MG63 (cell line): ENCODE data around the gene MRO. TPM values are rescaled to one million over a fixed set of nuclear protein-coding genes. Genes with fewer than 3 reads are reported as not detected.
"Not testable (repeated sequence)": the region's sequence is repeated elsewhere in the genome, so short reads cannot be mapped to it uniquely, and the experiment has no call there.

Experiments used
- DNase-seq: peaks from one replicate; pipeline ENCODE4 v3.0.0-alpha.2; 2020
- H3K27me3 ChIP-seq: fragments of 250-450 bp; sonication (Bioruptor Pico); 2 replicates; pipeline ENCODE4 v1.5.1; 2020; ENCODE audit warnings: mild to moderate bottlenecking, moderate library complexity
- H3K36me3 ChIP-seq: fragments of 250-450 bp; sonication (Bioruptor Pico); 2 replicates; pipeline ENCODE4 v1.5.1; 2020; ENCODE audit warnings: mild to moderate bottlenecking, moderate library complexity
- H3K4me3 ChIP-seq: fragments of 250-450 bp; sonication (Bioruptor Pico); 2 replicates; pipeline ENCODE4 v1.5.1; 2020; ENCODE audit warnings: mild to moderate bottlenecking, moderate library complexity
- H3K9me3 ChIP-seq: fragments of 250-450 bp; sonication (Bioruptor Pico); 2 replicates; pipeline ENCODE4 v1.5.1; 2020; ENCODE audit warnings: mild to moderate bottlenecking, moderate library complexity
- total RNA-seq: library from RNA; depleted of rRNA; stranded (reverse); fragments of >200 nt; shearing (Covaris generic); gene quantifications from 2 replicates; pipeline ENCODE4 v1.2.3, GENCODE V29; 2014; ENCODE audit warnings: low replicate concordance; rRNA removed

The MRO gene
- 0.07 TPM in 1 of 2 replicates, not detected in the other for total RNA-seq

GRCh38 chr18:50819728-50820378 is at the start of gene MRO:
TSS of gene MRO (minus strand) at chr18:50820016. CDS start at chr18:50809400, 10,616 bp downstream.
- no peaks in the 10 kb centered on the region for H3K36me3 ChIP-seq
- peak within 1 kb of the TSS; percentile 16 for H3K4me3 ChIP-seq
- peak; percentile 55 for DNase-seq
- no peaks in the 10 kb centered on the region for H3K9me3 ChIP-seq
- no peaks in the 10 kb centered on the region for H3K27me3 ChIP-seq

DNA sequence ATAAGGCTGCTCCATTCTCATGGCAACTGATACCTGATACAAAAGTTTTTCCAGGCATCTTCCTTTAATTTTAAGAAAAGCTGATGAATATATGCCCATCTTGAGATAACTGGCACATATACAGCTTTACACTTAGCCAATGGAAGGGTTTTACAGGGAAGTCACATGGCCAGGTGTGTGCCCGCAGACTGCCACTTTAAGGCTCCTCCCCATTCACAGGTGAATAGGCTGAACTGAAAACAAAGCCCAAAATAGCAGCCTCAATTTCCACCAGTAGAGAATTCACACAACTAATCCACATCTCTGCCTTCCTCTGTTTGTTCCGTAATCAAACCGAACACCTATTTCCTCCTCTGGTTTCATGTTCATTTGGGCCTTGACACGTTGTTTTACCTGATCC is 49.3 kb upstream of the MRO start:
- no peaks in the 10 kb centered on the region for H3K36me3 ChIP-seq
- H3K27me3 ChIP-seq, result no peaks in the 10 kb centered on the region
- H3K9me3 ChIP-seq, result no peaks in the 10 kb centered on the region
- H3K4me3 ChIP-seq, result no peak overlapping the region
- DNase-seq, result no peak

GRCh38 chr18:50866765-50867164 is 46.9 kb upstream of the MRO start:
- Histone ChIP-seq H3K9me3 (no peaks in the 10 kb centered on the region), H3K27me3 (no peaks in the 10 kb centered on the region), H3K4me3 (no peak overlapping the region), H3K36me3 (no peaks in the 10 kb centered on the region)
- DNase-seq, result no peak

DNA sequence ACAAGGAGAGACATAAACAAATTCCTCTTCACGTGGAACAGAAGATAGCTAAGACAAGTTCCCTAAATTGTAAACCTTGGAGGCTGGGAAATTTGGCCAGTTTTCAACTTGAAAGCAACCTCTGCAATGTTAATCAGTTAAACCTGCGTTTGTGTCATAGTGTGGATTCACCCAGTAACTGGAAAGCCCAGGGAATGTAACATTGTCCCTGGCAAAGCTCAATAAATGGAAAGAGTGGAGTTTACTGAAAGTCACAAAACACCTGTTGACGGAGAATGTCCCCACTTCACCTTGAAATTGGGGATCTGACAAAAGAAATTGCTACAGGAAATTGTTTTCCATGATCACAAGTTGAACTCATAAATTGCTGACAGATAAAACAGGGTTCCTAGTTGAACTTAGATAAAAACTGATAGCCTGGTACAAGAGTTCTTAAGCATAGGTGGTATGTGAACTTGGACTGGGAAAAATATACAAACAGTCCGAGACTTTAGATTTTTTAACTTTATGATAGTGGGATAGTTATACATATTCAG is 44.1 kb upstream of the MRO start:
- Histone ChIP-seq H3K4me3 (no peak overlapping the region), H3K9me3 (no peaks in the 10 kb centered on the region), H3K36me3 (no peaks in the 10 kb centered on the region), H3K27me3 (no peaks in the 10 kb centered on the region)
- DNase-seq, result no peak

DNA sequence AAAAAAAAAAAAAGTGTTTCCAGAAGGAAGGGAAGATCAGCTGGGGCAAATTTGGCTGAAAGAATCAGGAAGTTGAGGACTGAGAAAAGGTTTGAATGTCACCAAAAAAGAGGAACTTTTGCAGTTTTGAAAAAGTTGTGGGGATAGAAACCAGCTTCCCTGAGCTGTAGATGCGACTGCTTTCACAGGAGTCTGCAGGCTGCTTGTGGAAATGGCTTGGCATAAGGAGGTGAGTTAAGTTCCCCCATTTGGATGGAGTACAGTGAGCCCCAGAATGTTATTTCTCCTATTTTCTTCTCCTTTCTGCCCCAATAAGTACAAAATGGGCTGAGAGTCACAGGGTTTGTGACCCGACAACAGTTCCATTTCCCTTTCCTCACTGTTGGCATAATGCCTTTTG is 42.6 kb upstream of the MRO start:
- Histone ChIP-seq H3K4me3 (no peak overlapping the region), H3K9me3 (no peaks in the 10 kb centered on the region), H3K27me3 (no peaks in the 10 kb centered on the region), H3K36me3 (no peaks in the 10 kb centered on the region)
- no peak for DNase-seq

DNA sequence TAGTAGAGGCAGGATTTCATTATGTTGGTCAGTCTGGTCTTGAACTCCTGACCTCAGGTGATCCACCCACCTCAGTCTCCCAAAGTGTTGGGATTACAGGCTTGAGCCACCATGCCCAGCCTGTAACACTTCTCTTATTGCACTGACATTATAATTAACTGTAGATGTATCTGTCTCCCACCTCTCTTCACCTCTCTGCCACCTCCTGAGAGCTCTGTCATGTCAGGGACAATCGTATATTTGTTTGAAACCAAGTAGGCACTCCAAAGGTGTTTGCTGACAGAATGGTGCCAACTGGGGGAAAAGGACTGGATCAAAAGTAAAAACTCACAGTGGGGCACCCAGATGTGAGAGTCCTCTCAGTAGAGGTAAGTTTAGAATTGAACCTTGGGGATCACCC is 41.8 kb upstream of the MRO start:
- DNase-seq, result no peak
- Histone ChIP-seq H3K27me3 (no peaks in the 10 kb centered on the region), H3K9me3 (no peaks in the 10 kb centered on the region), H3K4me3 (no peak overlapping the region), H3K36me3 (no peaks in the 10 kb centered on the region)

- H3K36me3 ChIP-seq, result no peaks in the 10 kb centered on the region
- H3K9me3 ChIP-seq, result no peaks in the 10 kb centered on the region
- no peak for DNase-seq
- no peaks in the 10 kb centered on the region for H3K27me3 ChIP-seq
- H3K4me3 ChIP-seq, result no peak overlapping the region
Observed at GRCh38 chr18:50859793-50860555, 40.2 kb upstream of the MRO start.

DNA sequence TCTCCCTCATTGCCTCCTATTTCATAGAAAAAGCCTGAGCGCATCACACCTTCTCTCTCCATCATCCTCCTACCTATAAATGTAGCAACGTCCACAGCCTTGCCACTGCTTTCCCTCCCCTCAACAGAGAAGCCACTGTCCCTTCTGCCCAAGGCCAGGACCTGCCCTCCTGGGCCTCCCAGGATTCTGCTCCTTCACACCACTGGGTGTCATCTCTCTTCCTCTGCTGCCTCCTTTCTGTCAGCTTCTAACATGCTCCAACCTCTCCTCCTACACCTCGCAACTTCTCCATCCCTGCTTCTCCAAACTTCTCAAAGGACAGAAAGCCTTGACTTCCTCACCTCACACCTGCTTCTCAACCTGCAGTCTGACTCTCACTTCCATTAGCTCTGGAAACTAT is 37.9 kb upstream of the MRO start:
- H3K9me3 ChIP-seq, result no peaks in the 10 kb centered on the region
- no peak overlapping the region for H3K4me3 ChIP-seq
- DNase-seq, result no peak
- H3K36me3 ChIP-seq, result no peaks in the 10 kb centered on the region
- no peaks in the 10 kb centered on the region for H3K27me3 ChIP-seq

GRCh38 chr18:50857166-50857565 is 37.4 kb upstream of the MRO start:
- DNase-seq, result peak; percentile 78
- not testable (repeated sequence) for H3K36me3 ChIP-seq, H3K27me3 ChIP-seq, H3K9me3 ChIP-seq, H3K4me3 ChIP-seq

GRCh38 chr18:50855976-50856757 is 36.4 kb upstream of the MRO start:
- no peak for DNase-seq
- H3K36me3 ChIP-seq, result no peaks in the 10 kb centered on the region
- no peaks in the 10 kb centered on the region for H3K27me3 ChIP-seq
- no peaks in the 10 kb centered on the region for H3K9me3 ChIP-seq
- H3K4me3 ChIP-seq, result no peak overlapping the region

DNA sequence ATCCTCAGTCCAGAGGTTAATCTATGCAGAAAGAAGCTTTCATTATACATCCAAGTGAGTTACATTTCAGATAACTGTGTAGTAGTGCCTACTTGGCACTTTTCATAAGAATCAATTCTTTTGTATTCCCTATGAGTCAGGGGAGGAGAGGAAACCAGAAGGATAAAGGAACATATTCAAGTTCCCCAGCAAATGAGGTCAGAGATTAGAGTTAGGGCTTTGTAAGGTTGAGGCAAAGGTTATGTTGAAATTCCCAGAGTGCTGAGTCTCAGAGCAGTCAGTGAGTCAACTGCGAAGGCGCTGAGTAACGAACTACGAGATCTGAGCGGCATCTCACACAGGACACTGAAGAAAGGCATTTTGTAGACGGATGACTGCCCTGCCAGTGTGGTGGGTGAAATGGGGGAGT is 34.1 kb upstream of the MRO start:
- Histone ChIP-seq H3K9me3 (no peaks in the 10 kb centered on the region), H3K36me3 (no peaks in the 10 kb centered on the region), H3K4me3 (no peak overlapping the region), H3K27me3 (no peaks in the 10 kb centered on the region)
- DNase-seq, result peak; percentile 47

DNA sequence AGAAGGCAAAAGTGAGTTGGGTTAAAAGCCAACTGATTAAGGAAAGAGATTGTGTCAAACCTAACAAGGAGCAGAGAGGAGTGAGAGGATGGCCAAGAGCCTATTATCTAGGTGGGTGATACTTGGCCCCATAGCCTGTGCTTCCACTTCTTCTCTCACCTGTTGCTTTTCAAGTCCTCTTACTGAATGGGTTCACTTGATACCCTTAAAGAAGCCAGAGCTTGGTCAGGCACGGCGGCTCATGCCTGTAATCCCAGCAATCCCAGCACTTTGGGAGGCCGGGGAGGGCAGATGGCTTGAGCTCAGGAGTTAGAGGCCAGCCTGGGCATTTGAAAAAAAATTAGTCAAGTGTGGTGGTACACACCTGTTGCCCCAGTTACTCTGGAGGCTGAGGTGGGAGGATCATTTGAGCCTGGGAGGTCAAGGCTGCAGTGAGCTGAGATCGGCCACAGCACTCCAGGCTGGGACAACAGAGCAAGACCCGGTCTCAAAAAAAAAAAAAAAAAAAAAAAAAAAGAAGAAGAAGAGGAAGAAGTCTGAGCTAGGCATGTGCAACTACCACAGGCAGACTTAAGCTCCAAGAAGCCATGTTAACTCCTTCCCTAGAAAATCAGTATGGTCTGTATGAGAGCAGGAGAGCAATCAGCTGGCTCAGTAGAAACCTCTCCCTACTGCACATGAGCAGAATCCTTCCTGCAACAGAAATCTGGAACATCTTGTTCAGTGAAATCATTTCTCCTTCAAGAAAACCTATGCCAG is 30.7 kb upstream of the MRO start:
- DNase-seq, result no peak
- H3K4me3 ChIP-seq, result no peak overlapping the region
- no peaks in the 10 kb centered on the region for H3K9me3 ChIP-seq
- H3K36me3 ChIP-seq, result no peaks in the 10 kb centered on the region
- no peaks in the 10 kb centered on the region for H3K27me3 ChIP-seq

DNA sequence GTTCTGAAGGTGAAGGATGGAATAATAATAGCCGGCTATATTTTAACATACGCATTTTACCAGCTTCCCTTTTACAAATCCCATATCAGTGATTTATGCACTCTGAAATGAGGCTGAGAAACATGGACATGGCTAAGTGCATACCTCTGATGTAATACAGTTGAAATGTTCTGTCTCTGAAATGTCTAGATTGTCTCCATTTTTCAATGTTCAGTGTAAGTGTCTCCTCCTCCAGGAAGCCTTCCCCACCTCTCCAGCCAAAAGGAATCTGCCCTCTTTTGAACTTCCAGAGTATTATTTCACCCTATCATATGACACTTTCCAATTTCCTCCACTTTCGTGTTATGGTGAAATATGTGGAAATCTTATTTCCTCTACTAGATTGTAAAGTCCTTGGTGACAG is 29.6 kb upstream of the MRO start:
- Histone ChIP-seq H3K27me3 (no peaks in the 10 kb centered on the region), H3K36me3 (no peaks in the 10 kb centered on the region), H3K9me3 (no peaks in the 10 kb centered on the region), H3K4me3 (no peak overlapping the region)
- no peak for DNase-seq

DNA sequence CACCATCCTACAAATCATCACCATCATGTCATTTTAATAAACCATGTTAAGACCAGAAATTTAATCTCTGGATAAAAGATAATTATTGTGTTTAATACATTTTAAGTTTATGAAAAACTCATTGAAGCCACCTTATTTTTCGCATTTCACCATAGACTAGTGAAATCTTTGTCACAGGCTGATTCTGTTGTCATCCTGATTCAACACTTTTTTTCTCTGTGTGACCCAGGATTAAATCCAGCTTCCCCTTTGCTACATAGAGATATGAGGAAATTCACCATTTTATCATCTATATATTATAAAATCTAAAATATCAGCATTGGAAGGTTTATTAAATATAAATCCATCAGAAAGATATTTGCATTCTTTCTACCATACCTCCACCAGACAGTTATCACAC is 29.2 kb upstream of the MRO start:
- Histone ChIP-seq H3K27me3 (no peaks in the 10 kb centered on the region), H3K4me3 (no peak overlapping the region), H3K36me3 (no peaks in the 10 kb centered on the region), H3K9me3 (no peaks in the 10 kb centered on the region)
- DNase-seq, result no peak

- H3K4me3 ChIP-seq, result no peak overlapping the region
- DNase-seq, result peak; percentile 25
- H3K9me3 ChIP-seq, result no peaks in the 10 kb centered on the region
- no peaks in the 10 kb centered on the region for H3K27me3 ChIP-seq
- H3K36me3 ChIP-seq, result no peaks in the 10 kb centered on the region
Observed at GRCh38 chr18:50848061-50848551, 28.3 kb upstream of the MRO start.

GRCh38 chr18:50847192-50847591 is 27.4 kb upstream of the MRO start:
- DNase-seq, result peak; percentile 67
- Histone ChIP-seq H3K27me3 (no peaks in the 10 kb centered on the region), H3K9me3 (no peaks in the 10 kb centered on the region), H3K36me3 (no peaks in the 10 kb centered on the region), H3K4me3 (no peak overlapping the region)
